Breast epithelium (tissue), 4 donors: ENCODE results near the gene SYTL3. TPM values are rescaled to one million over a fixed set of nuclear protein-coding genes. Genes with fewer than 3 reads are reported as not detected.
"Not testable (repeated sequence)": the region's sequence is repeated elsewhere in the genome, so short reads cannot be mapped to it uniquely, and the experiment has no call there.

Experiments used
- DNase-seq, 2 donors: peaks; one replicate each; pipeline ENCODE4 v3.0.0-alpha.2; 2019; ENCODE audit warnings: low spot score in 2 of 2
- H3K27ac ChIP-seq, 2 donors: fragments of 200-600 bp; sonication (generic) in 1 of 2; one replicate each; pipeline ENCODE4 v1.5.1; 2016 to 2019; ENCODE audit warnings: mild to moderate bottlenecking in 1 of 2
- H3K27me3 ChIP-seq, 2 donors: fragments of 200-600 bp; sonication (generic) in 1 of 2; one replicate each; pipeline versions ENCODE4 v1.5.1 to v1.6.0; 2017 to 2019; ENCODE audit warnings: control low read depth in 1 of 2, mild to moderate bottlenecking in 1 of 2
- H3K36me3 ChIP-seq: fragments of 200-600 bp; one replicate; pipeline ENCODE4 v1.5.1; 2019
- H3K4me1 ChIP-seq, 2 donors: fragments of 200-600 bp; sonication (generic); one replicate each; pipeline ENCODE4 v1.5.1; 2016 to 2019; ENCODE audit warnings: control low read depth in 1 of 2
- H3K4me3 ChIP-seq, 3 donors: fragments of 200-600 bp; sonication (generic); 1 replicate in 2 of 3; 2 replicates in 1 of 3; pipeline ENCODE4 v1.5.1; 2016 to 2019; ENCODE audit warnings: mild to moderate bottlenecking in 3 of 3, moderate library complexity in 2 of 3
- H3K9me3 ChIP-seq, 2 donors: fragments of 200-600 bp; sonication (generic) in 1 of 2; one replicate each; pipeline ENCODE4 v1.5.1; 2016 to 2019; ENCODE audit warnings: control low read depth in 1 of 2
- CTCF ChIP-seq, 3 donors: fragments of 450-650 bp; IDR thresholded peaks; one replicate each; pipeline ENCODE4 v1.5.1; 2016 to 2017; ENCODE audit warnings: antibody characterized with exemption in 3 of 3, mild to moderate bottlenecking in 3 of 3, moderate library complexity in 3 of 3
- POLR2A ChIP-seq: fragments of 450-650 bp; IDR thresholded peaks from one replicate; pipeline ENCODE4 v1.6.1; 2016; ENCODE audit warnings: antibody characterized with exemption, mild to moderate bottlenecking, moderate library complexity
- POLR2AphosphoS5 ChIP-seq, 3 donors: sonication (generic); formaldehyde crosslinking; IDR thresholded peaks; one replicate each; pipeline ENCODE4 v1.6.1; 2017; ENCODE audit warnings: antibody characterized with exemption in 3 of 3
- intact Hi-C: fragments of 100-400 bp; cut with DNase I; formaldehyde crosslinking; loops from one replicate; pipeline ENCODE4 v1.15.1; 2023; ENCODE audit warnings: low total_unique reads
- total RNA-seq, 3 donors: library from RNA; depleted of rRNA; stranded (reverse); fragments of >200 nt; gene quantifications; one replicate each; pipeline ENCODE4 v1.1.0, GENCODE V29; 2016

Gene SYTL3
- total RNA-seq, 3 donors from 2014 or later = 5.2 to 8.0 (median 7.5) TPM

- Histone ChIP-seq H3K4me3 (no peak overlapping the region), H3K4me1 (no peaks in the 10 kb centered on the region), H3K36me3 (no peaks in the 10 kb centered on the region), H3K27ac (peak overlapping the region; percentile 55 to 85), H3K27me3 (no peaks in the 10 kb centered on the region), H3K9me3 (no peaks in the 10 kb centered on the region)
- no peak for DNase-seq
- intact Hi-C loops = no loop called here
- TF ChIP-seq POLR2A = no peak
- TF ChIP-seq CTCF (IDR thresholded peaks at IDR 0.05) = no peak
- TF ChIP-seq POLR2AphosphoS5 (IDR thresholded peaks at IDR 0.05) = no peak
These were observed 17.6 kb downstream of the SYTL3 start for GRCh38 chr6:158667360-158667981.

GRCh38 chr6:158668707-158669103 is 18.9 kb downstream of the SYTL3 start:
- intact Hi-C loops = no loop called here
- H3K4me1 ChIP-seq = no peaks in the 10 kb centered on the region
- no peaks in the 10 kb centered on the region for H3K36me3 ChIP-seq
- H3K9me3 ChIP-seq = no peaks in the 10 kb centered on the region
- H3K27ac ChIP-seq = peak overlapping the region in 1 of 2 donors; percentile 55
- no peak overlapping the region for H3K4me3 ChIP-seq
- TF ChIP-seq CTCF (IDR thresholded peaks at IDR 0.05) (no peak), POLR2AphosphoS5 (IDR thresholded peaks at IDR 0.05) (no peak), POLR2A (no peak)
- H3K27me3 ChIP-seq = no peaks in the 10 kb centered on the region
- no peak for DNase-seq

GRCh38 chr6:158669145-158670035 is 19.5 kb downstream of the SYTL3 start:
- Histone ChIP-seq H3K27ac (peak overlapping the region in 1 of 2 donors; percentile 55), H3K9me3 (no peaks in the 10 kb centered on the region), H3K4me3 (no peak overlapping the region), H3K4me1 (no peaks in the 10 kb centered on the region), H3K36me3 (no peaks in the 10 kb centered on the region), H3K27me3 (no peaks in the 10 kb centered on the region)
- DNase-seq = no peak
- intact Hi-C loops = no loop called here
- no peak for TF ChIP-seq POLR2AphosphoS5 (IDR thresholded peaks at IDR 0.05)
- TF ChIP-seq CTCF (IDR thresholded peaks at IDR 0.05) = no peak
- TF ChIP-seq POLR2A = no peak

- H3K36me3 ChIP-seq, H3K27ac ChIP-seq, H3K9me3 ChIP-seq, DNase-seq, intact Hi-C loops, H3K27me3 ChIP-seq, H3K4me1 ChIP-seq, H3K4me3 ChIP-seq: not testable (repeated sequence)
These were observed 22.3 kb downstream of the SYTL3 start for GRCh38 chr6:158672119-158672518.

- Histone ChIP-seq H3K4me3 (no peak overlapping the region), H3K36me3 (no peaks in the 10 kb centered on the region), H3K4me1 (no peaks in the 10 kb centered on the region), H3K27ac (no peak overlapping the region), H3K9me3 (no peaks in the 10 kb centered on the region), H3K27me3 (no peaks in the 10 kb centered on the region)
- DNase-seq = no peak
- intact Hi-C loops = no loop called here
- TF ChIP-seq POLR2AphosphoS5 (IDR thresholded peaks at IDR 0.05) (no peak), CTCF (IDR thresholded peaks at IDR 0.05) (no peak), POLR2A (no peak)
These were observed 22.9 kb downstream of the SYTL3 start for GRCh38 chr6:158672726-158673125.
